T-helper 2 cell treated with Interferon-gamma antibody and Interleukin-4, amounts not matched to agents 100 ng/mL and 5 ng/mL, for 36 hours (primary cell): ENCODE measurements around the gene CCDC91. TPM values are rescaled to one million over a fixed set of nuclear protein-coding genes. Genes with fewer than 3 reads are reported as not detected.
"Not testable (repeated sequence)": the region's sequence is repeated elsewhere in the genome, so short reads cannot be mapped to it uniquely, and the experiment has no call there.

ENCODE experiments used
- intact Hi-C: fragments of 100-400 bp; cut with micrococcal nuclease; formaldehyde crosslinking; loops from one replicate; pipeline ENCODE4 v1.15.1; 2023
- total RNA-seq: library from RNA; stranded (reverse); gene quantifications from 2 replicates; pipeline ENCODE4 v1.2.3, GENCODE V29; 2022

The CCDC91 gene
- total RNA-seq, 1 donor from 2014 or later, result 16.5 TPM

DNA sequence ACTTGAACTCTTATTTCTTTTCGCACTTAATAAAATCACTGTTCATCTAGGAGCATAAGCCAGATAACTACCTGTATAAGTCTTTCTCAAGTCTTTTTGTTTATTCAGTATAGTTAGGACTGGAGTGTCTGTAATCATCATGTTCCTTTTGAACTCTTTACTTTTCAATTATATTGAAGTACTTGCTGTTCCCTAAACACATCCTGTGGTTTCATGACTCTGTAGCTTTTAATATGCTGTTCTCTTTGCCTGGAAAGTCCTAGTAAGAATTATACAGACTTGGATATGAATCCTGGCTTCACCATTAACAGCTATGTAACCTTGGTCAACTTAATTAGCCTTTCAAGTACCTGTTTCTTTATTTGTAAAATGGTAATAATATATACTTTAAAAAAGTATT, 88.2 kb downstream of the CCDC91 start:
- intact Hi-C loops, result no loop called here

- intact Hi-C loops, result no loop called here
Observed at GRCh38 chr12:28278960-28279359, 88.7 kb downstream of the CCDC91 start.

DNA sequence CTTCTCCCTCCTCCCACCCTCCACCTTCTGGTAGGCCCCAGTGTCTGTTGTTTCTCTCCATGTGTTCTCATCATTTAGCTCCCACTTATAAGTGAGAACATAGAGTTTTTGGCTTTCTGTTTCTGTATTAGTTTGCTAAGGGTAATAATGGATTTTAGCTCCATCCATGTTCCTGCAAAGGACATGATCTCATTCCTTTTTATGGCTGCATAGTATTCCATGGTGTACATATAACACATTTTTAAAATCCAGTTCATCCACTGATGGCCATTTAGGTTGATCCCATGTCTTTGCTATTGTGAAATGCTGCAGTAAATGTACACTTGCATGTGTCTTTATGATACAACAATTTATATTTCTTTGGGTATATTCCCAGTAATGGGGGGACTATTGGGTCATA, 96.1 kb downstream of the CCDC91 start:
- intact Hi-C loops, result no loop called here

DNA sequence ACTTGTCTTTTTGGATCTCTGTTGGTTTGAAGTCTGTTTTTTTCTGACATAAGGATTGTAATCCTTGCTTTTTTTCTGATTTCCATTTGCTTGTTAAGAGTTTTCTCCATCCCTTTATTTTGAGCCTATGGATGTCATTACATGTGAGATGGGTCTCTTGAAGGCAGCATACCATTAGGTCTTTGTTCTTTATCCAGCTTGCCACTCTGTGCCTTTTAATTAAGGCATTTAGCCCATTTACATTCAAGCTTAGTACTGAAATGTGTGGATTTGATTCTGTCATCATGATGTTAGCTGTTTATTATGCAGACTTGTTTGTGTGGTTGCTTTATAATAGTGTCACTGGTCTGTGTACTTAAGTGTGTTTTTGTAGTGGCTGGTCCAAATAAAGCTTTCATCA, 100.0 kb downstream of the CCDC91 start:
- intact Hi-C loops, result no loop called here

DNA sequence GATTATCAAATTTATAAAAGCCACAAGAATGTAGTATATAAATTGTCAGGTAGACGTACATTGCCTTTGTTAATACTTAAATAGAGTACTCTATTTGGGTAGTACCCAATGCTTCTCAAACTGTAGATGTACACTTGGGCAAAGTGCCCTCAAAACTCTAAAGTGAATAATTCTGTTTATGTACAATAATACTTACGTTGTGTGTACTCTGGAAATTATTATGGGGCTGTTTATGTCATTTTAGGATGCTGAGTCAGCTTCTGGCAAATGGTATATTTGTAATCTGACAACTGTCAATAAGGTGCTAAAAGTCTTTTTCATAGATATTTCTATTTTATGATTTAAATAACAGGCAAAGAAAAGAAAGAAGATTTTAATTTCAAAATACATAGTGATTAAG, 102.4 kb downstream of the CCDC91 start:
- intact Hi-C loops, result no loop called here

DNA sequence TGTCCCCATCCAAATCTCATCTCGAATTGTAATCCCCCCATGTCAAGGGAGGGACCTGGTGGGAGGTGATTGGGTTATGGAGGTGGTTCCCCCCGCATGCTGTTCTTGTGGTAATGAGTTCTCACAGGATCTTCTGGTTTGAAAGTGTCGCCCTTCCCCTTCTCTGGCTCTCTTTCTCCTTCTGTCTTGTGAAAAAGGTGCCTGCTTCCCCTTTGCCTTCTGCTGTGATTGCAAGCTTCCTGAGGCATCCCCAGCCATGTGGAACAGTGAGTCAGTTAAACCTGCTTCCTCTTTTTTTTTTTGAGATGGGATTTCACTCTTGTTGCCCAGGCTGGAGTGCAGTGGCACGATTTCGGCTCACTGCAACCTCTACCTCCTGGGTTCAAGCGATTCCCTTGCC, 104.0 kb downstream of the CCDC91 start:
- intact Hi-C loops, result no loop called here

DNA sequence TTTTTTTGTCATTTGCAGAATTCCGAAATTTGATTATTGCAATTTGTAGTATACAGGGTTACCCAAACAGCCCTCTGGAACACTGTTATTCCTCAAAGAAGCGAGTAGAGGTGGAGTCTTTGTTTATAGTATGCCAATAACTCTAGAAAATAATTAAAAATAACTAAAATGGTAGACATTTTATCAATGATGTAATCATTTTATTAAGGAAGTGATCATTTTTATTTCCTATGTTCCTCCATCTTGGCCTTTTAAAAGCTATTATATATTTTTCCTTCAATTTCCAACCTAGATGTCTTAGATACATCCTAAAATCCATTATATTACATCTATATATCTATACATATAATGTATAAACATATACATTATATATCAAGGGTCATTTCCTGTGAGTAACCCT, 106.0 kb downstream of the CCDC91 start:
- intact Hi-C loops, result no loop called here

DNA sequence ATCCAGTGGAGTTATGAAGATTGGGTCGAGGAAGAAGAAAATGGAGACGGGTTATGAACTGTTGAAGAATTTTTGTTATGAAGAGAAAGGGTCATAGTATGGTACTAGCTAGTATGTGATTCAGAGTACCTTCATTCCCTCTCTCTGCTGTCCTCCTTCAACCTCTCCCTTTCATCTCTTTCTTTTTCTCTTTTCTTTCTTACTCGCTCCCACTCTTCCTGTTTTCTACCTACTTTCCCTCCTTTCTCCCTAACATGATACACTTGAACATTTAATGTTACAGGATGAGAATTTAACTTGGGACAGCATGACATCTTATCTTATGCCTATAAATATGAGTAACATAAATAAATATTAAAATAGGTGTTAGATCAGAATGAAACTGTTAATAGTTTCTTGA, 112.9 kb downstream of the CCDC91 start:
- intact Hi-C loops, result no loop called here

GRCh38 chr12:28306535-28306934, 116.3 kb downstream of the CCDC91 start:
- intact Hi-C loops, result no loop called here

GRCh38 chr12:28308891-28309290, 118.6 kb downstream of the CCDC91 start:
- intact Hi-C loops, result no loop called here

DNA sequence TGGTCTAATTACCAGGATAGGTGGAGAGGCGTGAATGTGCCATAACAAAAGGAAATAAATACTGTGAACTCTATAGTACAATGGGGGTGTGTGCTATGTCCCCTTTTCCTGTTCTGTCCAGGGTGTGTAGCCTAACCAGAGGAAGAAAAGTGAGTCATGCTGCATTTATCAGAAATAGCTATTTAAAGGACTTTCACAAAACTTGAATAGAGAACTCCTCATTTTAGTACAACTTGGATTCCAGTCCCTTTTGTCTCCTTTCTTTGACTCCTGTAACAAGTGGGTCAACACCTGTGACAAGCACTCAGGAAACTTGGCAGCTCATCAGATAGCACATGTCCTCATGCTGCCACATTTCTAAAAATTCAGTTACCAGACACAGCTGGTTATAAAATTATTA, 123.4 kb downstream of the CCDC91 start:
- intact Hi-C loops, result no loop called here

GRCh38 chr12:28316049-28316448, 125.8 kb downstream of the CCDC91 start:
- intact Hi-C loops, result no loop called here

- intact Hi-C loops, result no loop called here
Observed at GRCh38 chr12:28318273-28318672, 128.0 kb downstream of the CCDC91 start.

DNA sequence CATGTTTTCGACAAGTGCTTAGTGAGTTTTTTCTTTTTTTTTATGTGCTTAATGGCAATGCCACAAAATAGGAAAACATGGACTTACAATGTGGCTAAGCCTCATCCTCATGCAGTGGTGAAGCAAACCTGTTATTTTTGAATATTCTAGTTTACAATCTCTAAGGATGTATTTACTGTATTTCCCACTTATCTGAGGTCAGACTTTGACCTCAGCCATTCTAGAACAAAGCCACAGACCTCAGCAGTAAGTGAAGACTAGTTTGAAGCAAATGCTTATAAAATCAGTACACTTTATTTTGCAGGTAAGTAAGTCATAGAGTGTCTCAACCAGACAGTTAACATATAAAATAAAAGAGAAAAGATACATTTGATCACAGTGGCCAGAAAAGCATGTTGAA, 130.1 kb downstream of the CCDC91 start:
- intact Hi-C loops, result no loop called here

DNA sequence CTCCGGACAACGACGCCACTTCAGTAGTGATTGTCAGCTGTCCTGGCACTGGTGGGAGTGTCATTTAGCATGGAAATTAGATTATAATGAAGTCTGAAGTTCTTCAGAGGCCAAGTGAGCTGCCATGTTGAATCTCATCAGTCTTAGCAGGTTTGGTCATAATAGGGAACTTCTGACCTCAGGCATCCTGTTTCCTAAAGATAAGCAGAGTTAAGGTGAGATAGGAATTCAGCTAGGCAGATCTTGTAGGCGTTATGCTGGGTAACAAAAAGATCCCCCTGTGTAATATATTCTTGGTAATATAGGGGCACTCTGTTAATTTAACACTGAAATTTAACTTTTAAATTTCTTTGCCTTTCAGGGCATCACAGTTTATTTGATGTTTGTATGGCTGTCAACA, 137.5 kb downstream of the CCDC91 start:
- intact Hi-C loops, result no loop called here

DNA sequence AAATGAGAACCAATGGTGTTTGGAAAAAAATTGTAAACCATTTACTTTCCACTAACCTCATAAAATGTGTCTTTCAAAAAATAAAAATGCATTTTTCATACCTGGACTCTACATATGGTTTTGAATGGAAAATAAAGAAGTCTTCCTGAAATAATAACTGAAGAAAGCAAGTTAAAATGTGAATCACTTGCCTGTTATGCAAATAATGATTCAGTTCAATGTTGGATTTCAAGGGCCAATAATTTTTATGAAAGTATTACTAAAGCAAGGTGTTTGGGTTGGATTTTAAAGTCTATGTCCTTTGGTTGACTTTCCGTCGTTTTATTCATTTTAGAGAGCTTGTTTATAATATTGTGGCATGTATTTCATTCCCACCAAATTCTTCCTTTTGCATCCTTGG, 138.7 kb downstream of the CCDC91 start:
- intact Hi-C loops, result no loop called here

DNA sequence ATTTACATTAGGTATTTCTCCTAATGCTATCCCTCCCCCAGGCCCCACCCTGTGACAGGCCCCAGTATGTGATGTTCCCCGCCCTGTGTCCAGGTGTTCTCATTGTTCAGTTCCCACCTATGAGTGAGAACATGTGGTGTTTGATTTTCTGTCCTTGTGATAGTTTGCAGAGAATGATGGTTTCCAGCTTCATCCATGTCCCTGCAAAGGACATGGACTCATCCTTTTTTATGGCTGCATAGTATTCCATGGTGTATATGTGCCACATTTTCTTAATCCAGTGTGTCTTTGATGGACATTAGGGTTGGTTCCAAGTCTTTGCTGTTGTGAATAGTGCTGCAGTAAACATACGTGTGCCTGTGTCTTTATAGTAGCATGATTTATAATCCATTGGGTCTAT, 139.5 kb downstream of the CCDC91 start:
- intact Hi-C loops, result not testable (repeated sequence)

- intact Hi-C loops, result not testable (repeated sequence)
Observed at GRCh38 chr12:28330232-28330631, 140.0 kb downstream of the CCDC91 start.

- intact Hi-C loops, result no loop called here
Observed at GRCh38 chr12:28331130-28331529, 140.9 kb downstream of the CCDC91 start.

GRCh38 chr12:28340261-28341045, 150.2 kb downstream of the CCDC91 start:
- intact Hi-C loops, result no loop called here

GRCh38 chr12:28343713-28344112, 153.5 kb downstream of the CCDC91 start:
- intact Hi-C loops, result no loop called here

GRCh38 chr12:28346567-28346966, 156.3 kb downstream of the CCDC91 start:
- intact Hi-C loops, result no loop called here

DNA sequence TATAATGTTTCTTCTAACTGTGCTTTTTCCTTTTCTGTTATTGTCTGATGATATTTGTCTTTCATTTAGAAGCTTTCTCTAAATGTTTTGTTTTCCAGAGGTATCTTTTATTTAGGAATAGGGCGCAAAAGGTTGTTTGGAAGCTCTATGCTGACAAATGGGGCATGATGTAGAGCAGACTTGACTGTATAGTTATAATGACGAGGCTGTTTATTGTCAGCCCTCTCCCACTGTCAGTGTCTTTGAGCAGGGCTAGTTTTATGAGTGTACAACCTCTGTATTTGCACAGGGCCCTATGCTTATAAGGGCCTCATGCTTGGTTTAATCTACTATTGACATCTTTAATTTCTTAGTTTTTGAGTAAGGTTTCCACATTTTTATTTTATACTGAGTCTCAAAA, 158.9 kb downstream of the CCDC91 start:
- intact Hi-C loops, result no loop called here

- intact Hi-C loops, result no loop called here
Observed at GRCh38 chr12:28350502-28350901, 160.2 kb downstream of the CCDC91 start.
